Activated CD4-positive, alpha-beta T cell treated with anti-CD3 and anti-CD28 coated beads, Interleukin-2, amount 10 ng/mL, durations not matched to agents 7 days and 5 days (primary cell): Measurements from ENCODE around the gene AK4. TPM values are rescaled to one million over a fixed set of nuclear protein-coding genes. Genes with fewer than 3 reads are reported as not detected.
"Not testable (repeated sequence)": the region's sequence is repeated elsewhere in the genome, so short reads cannot be mapped to it uniquely, and the experiment has no call there.

ENCODE experiments used
- CTCF ChIA-PET: fragments of 350-600 bp; sonication (Branson Sonifier 250); formaldehyde crosslinking; loops from one replicate; lab custom pipeline; 2021; ENCODE audit warnings: antibody characterized with exemption; lab: Charles Lee
- POLR2A ChIA-PET: fragments of 350-600 bp; sonication (Branson Sonifier 250); formaldehyde crosslinking; loops from one replicate; lab custom pipeline; 2021; ENCODE audit warnings: antibody characterized with exemption; lab: Charles Lee
- DNase-seq: peaks from one replicate; pipeline ENCODE4 v3.0.0-alpha.2; 2020
- H3K27ac Mint-ChIP-seq: one replicate; pipeline ENCODE4 v1.8.0; 2021; ENCODE audit warnings: mild to moderate bottlenecking, moderate library complexity, mixed read lengths
- H3K27me3 Mint-ChIP-seq: one replicate; pipeline ENCODE4 v1.8.0; 2021; ENCODE audit warnings: mixed read lengths
- H3K36me3 Mint-ChIP-seq: one replicate; pipeline ENCODE4 v1.8.0; 2021; ENCODE audit warnings: low read depth, mixed read lengths
- H3K4me1 Mint-ChIP-seq: one replicate; pipeline ENCODE4 v1.8.0; 2021; ENCODE audit warnings: mixed read lengths
- H3K4me3 Mint-ChIP-seq: one replicate; pipeline ENCODE4 v1.8.0; 2021; ENCODE audit warnings: mild to moderate bottlenecking, moderate library complexity, mixed read lengths
- H3K9me3 Mint-ChIP-seq: one replicate; pipeline ENCODE4 v1.8.0; 2021; ENCODE audit warnings: mixed read lengths
- total RNA-seq, 2 experiments: library from RNA; stranded (reverse); gene quantifications; one replicate each; pipeline ENCODE4 v1.2.3, GENCODE V29; 2021

Gene AK4
- total RNA-seq, 2 experiments from 2014 or later: 37.3 to 42.6 TPM

GRCh38 chr1:65156910-65157545 is 9.0 kb downstream of the AK4 start:
- Mint-ChIP-seq H3K9me3 (no peaks in the 10 kb centered on the region), H3K36me3 (no peaks in the 10 kb centered on the region), H3K4me1 (peaks cover 19% of the 10 kb centered on the region), H3K27me3 (no peaks in the 10 kb centered on the region), H3K27ac (no peak overlapping the region), H3K4me3 (no peak overlapping the region)
- ChIA-PET POLR2A (no interaction called here), CTCF (interaction anchor here (1.0 kb wide), 1 partner anchor 12 kb away, joined by 3 read pairs; no protein-coding TSS in a partner anchor)
- no peak for DNase-seq

- Mint-ChIP-seq H3K4me1 (peaks cover 19% of the 10 kb centered on the region), H3K36me3 (no peaks in the 10 kb centered on the region), H3K27ac (no peak overlapping the region), H3K9me3 (no peaks in the 10 kb centered on the region), H3K27me3 (no peaks in the 10 kb centered on the region), H3K4me3 (no peak overlapping the region)
- DNase-seq: no peak
- CTCF ChIA-PET: interaction anchor here (0.7 to 1.0 kb wide), 2 partner anchors 11 to 91 kb away, joined by 3 to 4 read pairs; no protein-coding TSS in a partner anchor
- POLR2A ChIA-PET: no interaction called here
Measured at GRCh38 chr1:65157546-65157941, 9.5 kb downstream of the AK4 start.

GRCh38 chr1:65159291-65159688 is 11.3 kb downstream of the AK4 start:
- peaks cover 21% of the 10 kb centered on the region for H3K4me1 Mint-ChIP-seq
- H3K27ac Mint-ChIP-seq, POLR2A ChIA-PET, DNase-seq, H3K36me3 Mint-ChIP-seq, H3K4me3 Mint-ChIP-seq, CTCF ChIA-PET, H3K9me3 Mint-ChIP-seq, H3K27me3 Mint-ChIP-seq: not testable (repeated sequence)

GRCh38 chr1:65159801-65160523 is 12.0 kb downstream of the AK4 start:
- ChIA-PET POLR2A (no interaction called here), CTCF (interaction anchor here (0.7 to 1.1 kb wide), 2 partner anchors 10 to 87 kb away, joined by 3 read pairs; no protein-coding TSS in a partner anchor)
- peaks cover 2% of the 10 kb centered on the region for H3K27me3 Mint-ChIP-seq

GRCh38 chr1:65163201-65163805 is 15.3 kb downstream of the AK4 start:
- Mint-ChIP-seq H3K27ac (no peak overlapping the region), H3K4me3 (no peak overlapping the region), H3K27me3 (peaks cover 2% of the 10 kb centered on the region), H3K36me3 (peaks cover 15% of the 10 kb centered on the region), H3K4me1 (peaks cover 28% of the 10 kb centered on the region), H3K9me3 (no peaks in the 10 kb centered on the region)
- no peak for DNase-seq
- ChIA-PET CTCF (interaction anchor here (0.6 to 1.5 kb wide), 2 partner anchors 15 to 340 kb away, joined by 3 to 4 read pairs; partner anchors contain the start of gene AK4), POLR2A (no interaction called here)

More at GRCh38 chr1:65159801-65160523, 12.0 kb downstream of the AK4 start:
- Mint-ChIP-seq H3K36me3 (peaks cover 13% of the 10 kb centered on the region), H3K4me3 (no peak overlapping the region), H3K9me3 (no peaks in the 10 kb centered on the region), H3K27ac (no peak overlapping the region), H3K4me1 (peaks cover 21% of the 10 kb centered on the region)
- DNase-seq: no peak

DNA sequence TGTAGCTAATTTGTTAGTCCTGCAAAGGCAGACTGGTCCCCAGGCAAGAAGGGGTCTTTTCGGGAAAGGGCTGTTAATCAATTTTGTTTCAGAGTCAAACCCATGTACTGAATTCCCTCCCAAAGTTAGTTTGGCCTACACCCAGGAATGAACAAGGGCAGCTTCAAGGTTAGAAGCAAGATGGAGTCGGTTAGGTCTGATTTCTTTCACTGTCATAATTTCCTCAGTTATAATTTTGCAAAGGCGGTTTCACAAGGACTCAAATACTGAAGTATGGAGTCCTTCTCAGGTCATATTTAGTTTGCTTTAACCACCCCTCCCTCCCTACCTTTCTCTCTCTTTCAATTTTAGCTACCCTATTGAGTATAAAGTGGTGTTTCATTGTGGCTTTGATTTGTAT is 16.1 kb downstream of the AK4 start:
- Mint-ChIP-seq H3K36me3 (peaks cover 15% of the 10 kb centered on the region), H3K4me1 (peaks cover 25% of the 10 kb centered on the region)
- H3K27me3 Mint-ChIP-seq, POLR2A ChIA-PET, DNase-seq, H3K9me3 Mint-ChIP-seq, H3K27ac Mint-ChIP-seq, H3K4me3 Mint-ChIP-seq: not testable (repeated sequence)
- CTCF ChIA-PET: interaction anchor here (1.5 kb wide), 1 partner anchor 16 kb away, joined by 4 read pairs; the partner anchor contains the start of gene AK4

- DNase-seq: no peak
- Mint-ChIP-seq H3K27ac (no peak overlapping the region), H3K36me3 (peaks cover 15% of the 10 kb centered on the region), H3K4me3 (no peak overlapping the region), H3K27me3 (peaks cover 2% of the 10 kb centered on the region), H3K9me3 (no peaks in the 10 kb centered on the region), H3K4me1 (peaks cover 25% of the 10 kb centered on the region)
- POLR2A ChIA-PET: no interaction called here
- CTCF ChIA-PET: interaction anchor here (1.5 kb wide), 1 partner anchor 16 kb away, joined by 4 read pairs; the partner anchor contains the start of gene AK4
Measured at GRCh38 chr1:65164633-65165032, 16.6 kb downstream of the AK4 start.

- Mint-ChIP-seq H3K4me3 (no peak overlapping the region), H3K9me3 (no peaks in the 10 kb centered on the region), H3K4me1 (peaks cover 24% of the 10 kb centered on the region), H3K27me3 (peaks cover 2% of the 10 kb centered on the region), H3K36me3 (peaks cover 15% of the 10 kb centered on the region), H3K27ac (no peak overlapping the region)
- POLR2A ChIA-PET: no interaction called here
- DNase-seq: no peak
- CTCF ChIA-PET: no interaction called here
Measured at GRCh38 chr1:65165269-65165993, 17.4 kb downstream of the AK4 start.

- no peak overlapping the region for H3K4me3 Mint-ChIP-seq
- H3K4me1 Mint-ChIP-seq: peaks cover 12% of the 10 kb centered on the region
- ChIA-PET CTCF (no interaction called here), POLR2A (no interaction called here)
- no peaks in the 10 kb centered on the region for H3K9me3 Mint-ChIP-seq
- peaks cover 2% of the 10 kb centered on the region for H3K27me3 Mint-ChIP-seq
- DNase-seq: no peak
- H3K36me3 Mint-ChIP-seq: peaks cover 15% of the 10 kb centered on the region
- H3K27ac Mint-ChIP-seq: no peak overlapping the region
Measured at GRCh38 chr1:65166572-65167305, 18.7 kb downstream of the AK4 start.

- no peak for DNase-seq
- CTCF ChIA-PET: interaction anchor here (1.7 kb wide), 1 partner anchor 13 kb away, joined by 7 read pairs; no protein-coding TSS in a partner anchor
- H3K36me3 Mint-ChIP-seq: peaks cover 15% of the 10 kb centered on the region
- peaks cover 2% of the 10 kb centered on the region for H3K27me3 Mint-ChIP-seq
- H3K27ac Mint-ChIP-seq: no peak overlapping the region
- no peaks in the 10 kb centered on the region for H3K9me3 Mint-ChIP-seq
- H3K4me1 Mint-ChIP-seq: peaks cover 11% of the 10 kb centered on the region
- POLR2A ChIA-PET: no interaction called here
- no peak overlapping the region for H3K4me3 Mint-ChIP-seq
Measured at GRCh38 chr1:65167586-65168242, 19.7 kb downstream of the AK4 start.

DNA sequence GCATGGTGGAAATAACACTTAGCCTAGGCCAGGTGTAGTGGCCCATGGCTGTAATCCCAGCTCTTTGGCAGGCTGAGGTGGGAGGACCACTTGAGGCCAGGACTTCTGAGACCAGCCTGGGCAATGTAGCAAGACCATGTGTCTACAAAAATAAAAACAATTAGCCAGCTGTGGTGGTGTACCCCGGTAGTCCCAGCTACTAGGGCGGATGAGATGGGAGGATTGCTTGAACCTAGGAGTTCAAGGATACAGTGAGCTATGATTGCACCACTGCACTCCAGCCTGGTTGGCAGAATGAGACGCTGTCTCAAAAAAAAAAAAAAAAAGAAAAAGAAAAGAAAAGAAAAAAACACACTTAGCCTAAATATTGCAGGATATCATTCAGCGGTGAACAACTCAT is 20.9 kb downstream of the AK4 start:
- peaks cover 7% of the 10 kb centered on the region for H3K4me1 Mint-ChIP-seq
- ChIA-PET POLR2A (no interaction called here), CTCF (interaction anchor here (0.6 to 1.7 kb wide), 4 partner anchors 11 to 1111 kb away, joined by 3 to 7 read pairs (median 4); no protein-coding TSS in a partner anchor)
- H3K9me3 Mint-ChIP-seq: no peaks in the 10 kb centered on the region
- no peak overlapping the region for H3K4me3 Mint-ChIP-seq
- H3K27me3 Mint-ChIP-seq: peaks cover 2% of the 10 kb centered on the region
- H3K27ac Mint-ChIP-seq: no peak overlapping the region
- peaks cover 6% of the 10 kb centered on the region for H3K36me3 Mint-ChIP-seq
- no peak for DNase-seq
